WI38 (cell line): ENCODE measurements around the gene TWSG1.
"Not testable (repeated sequence)": the region's sequence is repeated elsewhere in the genome, so short reads cannot be mapped to it uniquely, and the experiment has no call there.

Experiments
- H3K4me3 ChIP-seq: 2 replicates; pipeline ENCODE4 v1.5.1; 2011; ENCODE audit warnings: low read depth, mild to moderate bottlenecking, control low read depth, low read length
- TF ChIP-seq, protein P1 (sequence below): IDR thresholded peaks from 2 replicates; pipeline ENCODE4 v1.5.1; 2012; ENCODE audit warnings: low read depth, mild to moderate bottlenecking, control low read depth, low read length

The TWSG1 gene

DNA sequence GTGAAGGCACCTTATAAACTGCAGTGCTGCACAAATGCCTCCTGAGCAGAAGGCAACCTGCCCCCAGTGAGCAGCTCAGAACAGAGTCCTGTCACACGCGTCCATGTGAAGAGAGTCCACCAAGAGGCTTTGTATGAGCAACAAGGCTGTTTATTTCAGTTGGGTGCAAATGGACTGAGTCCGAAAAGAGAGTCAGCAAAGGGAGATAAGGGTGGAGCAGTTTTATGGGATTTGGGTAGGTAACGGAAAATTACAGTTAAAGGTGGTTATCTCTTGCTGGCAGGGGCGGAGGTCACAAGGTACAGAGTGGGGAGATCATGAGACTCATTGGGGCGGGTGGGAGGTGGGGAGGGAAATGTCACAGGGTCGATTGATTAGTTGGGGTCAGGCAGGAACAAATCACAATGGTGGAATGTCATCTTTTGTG is 87.3 kb downstream of the TWSG1 start:
- TF ChIP-seq, protein P1, sequence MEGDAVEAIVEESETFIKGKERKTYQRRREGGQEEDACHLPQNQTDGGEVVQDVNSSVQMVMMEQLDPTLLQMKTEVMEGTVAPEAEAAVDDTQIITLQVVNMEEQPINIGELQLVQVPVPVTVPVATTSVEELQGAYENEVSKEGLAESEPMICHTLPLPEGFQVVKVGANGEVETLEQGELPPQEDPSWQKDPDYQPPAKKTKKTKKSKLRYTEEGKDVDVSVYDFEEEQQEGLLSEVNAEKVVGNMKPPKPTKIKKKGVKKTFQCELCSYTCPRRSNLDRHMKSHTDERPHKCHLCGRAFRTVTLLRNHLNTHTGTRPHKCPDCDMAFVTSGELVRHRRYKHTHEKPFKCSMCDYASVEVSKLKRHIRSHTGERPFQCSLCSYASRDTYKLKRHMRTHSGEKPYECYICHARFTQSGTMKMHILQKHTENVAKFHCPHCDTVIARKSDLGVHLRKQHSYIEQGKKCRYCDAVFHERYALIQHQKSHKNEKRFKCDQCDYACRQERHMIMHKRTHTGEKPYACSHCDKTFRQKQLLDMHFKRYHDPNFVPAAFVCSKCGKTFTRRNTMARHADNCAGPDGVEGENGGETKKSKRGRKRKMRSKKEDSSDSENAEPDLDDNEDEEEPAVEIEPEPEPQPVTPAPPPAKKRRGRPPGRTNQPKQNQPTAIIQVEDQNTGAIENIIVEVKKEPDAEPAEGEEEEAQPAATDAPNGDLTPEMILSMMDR: no peak
- no peak overlapping the region for H3K4me3 ChIP-seq

DNA sequence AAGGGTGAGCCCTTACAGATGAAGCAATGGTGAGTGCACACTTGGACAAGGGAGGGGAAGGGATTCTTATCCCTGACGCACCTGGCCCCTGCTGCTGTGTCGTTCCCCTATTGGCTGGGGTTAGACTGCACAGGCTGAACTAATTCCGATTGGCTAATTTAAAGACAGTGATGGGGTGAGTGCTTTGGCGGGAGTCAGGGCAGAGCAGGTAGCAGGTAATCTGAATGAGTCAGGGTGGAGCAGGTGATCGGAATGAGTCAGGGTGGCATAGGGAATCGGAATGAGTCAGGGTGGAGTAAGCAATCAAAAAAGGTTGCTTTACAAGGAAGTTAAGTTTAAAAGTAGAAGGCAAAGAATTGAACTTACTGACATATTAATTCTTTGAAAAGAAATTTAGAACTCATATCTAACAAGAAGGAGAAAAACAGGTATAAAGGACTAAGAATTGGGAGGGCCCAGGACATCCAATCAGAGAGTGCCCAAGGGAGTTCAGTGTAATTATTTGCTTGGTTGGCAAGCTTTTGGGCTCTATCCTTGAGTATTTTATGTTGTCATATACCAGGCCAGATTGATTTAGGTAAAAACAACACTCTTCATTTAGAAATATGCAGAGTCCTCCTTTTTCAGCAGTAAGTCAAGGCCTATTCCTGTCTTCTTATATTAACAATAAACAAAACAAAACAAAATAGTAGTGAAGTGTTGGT is 88.4 kb downstream of the TWSG1 start:
- H3K4me3 ChIP-seq: no peak overlapping the region
- TF ChIP-seq, protein P1: no peak

DNA sequence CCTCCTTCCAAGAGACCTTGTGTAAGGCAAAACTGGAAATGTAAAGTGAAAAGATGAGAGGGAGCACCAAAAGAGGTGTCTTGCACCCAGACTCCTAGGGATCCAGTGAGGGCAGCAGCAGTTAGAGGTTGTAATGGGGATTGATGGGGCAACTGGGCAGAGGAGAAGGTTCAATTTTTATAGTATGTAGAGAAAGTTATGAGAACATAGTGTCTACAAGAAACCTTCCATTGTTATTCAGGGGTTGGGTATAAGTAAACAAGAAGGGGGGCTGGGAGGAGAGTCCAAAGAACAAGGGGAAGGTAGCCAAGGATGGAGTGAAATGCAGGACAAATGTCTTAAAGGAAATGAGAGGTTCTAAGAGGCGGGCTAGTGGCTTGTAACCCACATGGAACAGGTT is 89.1 kb downstream of the TWSG1 start:
- not testable (repeated sequence) for H3K4me3 ChIP-seq

DNA sequence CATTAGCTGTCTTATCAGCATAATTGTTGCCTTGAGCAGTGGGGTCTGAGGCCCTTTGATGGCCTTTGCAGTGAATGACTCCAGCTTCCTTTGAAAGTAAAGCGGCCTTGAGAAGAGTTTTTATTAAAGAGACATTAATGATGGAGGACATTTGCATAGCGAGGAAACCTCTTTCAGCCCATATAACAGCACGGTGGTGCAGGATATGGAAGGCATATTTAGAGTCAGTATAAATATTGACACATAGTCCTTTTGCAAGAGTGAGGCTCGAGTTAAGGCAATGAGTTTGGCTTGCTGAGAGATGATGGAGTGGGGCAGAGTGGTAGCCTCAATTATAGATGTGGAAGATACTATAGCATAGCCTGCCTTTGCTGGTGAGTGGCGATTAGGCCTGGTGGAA is 89.7 kb downstream of the TWSG1 start:
- H3K4me3 ChIP-seq: not testable (repeated sequence)

DNA sequence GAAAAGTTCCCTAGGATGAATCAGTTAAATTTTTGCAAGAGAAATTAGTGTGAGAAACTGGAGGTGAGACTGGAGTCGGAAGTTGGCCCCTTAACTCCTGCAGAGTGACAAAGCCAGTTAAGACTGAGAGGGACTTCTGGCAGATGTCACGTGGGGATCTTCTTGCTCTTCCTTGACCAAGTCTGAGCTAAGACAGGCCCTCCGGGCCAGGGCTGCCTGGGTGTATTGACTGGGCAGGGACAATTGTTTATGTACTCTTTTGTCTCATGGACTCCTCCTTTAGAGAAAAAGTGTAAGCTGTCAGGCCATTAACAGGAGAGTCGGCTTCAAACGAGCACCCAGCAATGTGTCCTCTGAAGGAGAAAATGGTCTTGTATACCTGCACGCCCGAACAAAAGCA is 92.2 kb downstream of the TWSG1 start:
- H3K4me3 ChIP-seq: no peak overlapping the region
- TF ChIP-seq, protein P1: no peak

DNA sequence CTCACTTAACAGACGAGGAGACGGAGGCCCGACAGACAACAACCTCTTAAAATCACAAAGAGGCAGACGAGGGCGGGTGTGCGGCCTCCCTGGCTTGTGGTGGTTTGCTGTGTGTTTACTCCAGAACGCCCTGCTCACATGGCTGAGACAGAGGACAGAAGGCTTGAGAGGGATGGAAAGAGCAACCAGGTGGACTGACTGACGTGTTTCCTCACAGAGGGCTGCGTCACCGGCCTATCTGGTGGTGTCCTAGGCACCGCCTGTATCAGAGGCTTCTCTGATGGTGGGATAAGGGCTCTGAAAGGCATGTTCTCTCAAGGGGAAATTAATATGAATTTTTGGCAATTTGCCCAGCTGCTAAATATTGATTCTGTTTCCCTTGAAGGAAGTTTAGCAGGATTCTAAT is 93.7 kb downstream of the TWSG1 start:
- TF ChIP-seq, protein P1: no peak
- H3K4me3 ChIP-seq: no peak overlapping the region

DNA sequence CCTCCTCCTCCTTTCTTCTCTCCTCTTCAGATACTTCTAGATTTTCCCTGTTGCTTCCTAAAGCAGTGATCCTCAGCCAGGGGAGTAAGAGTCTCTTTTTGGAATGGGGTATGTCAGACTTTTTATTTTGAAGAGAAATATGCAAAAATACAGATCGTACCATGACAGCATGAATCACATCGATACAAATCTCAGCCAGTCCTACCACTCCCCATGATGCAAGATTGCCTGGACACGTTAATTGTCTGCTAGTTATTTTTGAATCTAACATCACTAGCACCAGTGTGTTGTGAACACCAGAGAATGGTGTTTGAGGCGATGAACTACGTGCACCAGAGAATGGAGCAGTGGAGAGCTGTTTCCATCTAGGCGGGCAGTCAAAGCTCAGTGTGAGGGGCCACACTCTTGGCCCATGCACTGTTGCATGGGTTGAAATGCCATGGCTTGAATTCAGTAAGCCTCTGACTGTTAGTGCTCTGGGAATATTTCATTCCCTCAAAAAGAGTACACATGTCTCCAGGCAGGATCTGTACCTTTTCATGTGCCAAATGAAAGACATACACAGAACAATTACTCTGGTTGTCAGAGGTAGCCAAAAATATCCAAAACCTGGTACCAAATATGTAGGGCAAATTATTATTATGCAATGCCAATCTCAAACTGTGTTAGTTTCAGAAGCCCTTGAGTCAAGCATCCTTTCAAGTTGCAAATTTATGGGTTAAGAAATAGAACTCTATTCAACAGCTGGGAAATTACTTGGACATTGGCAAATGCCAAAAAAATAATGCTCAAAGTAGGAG is 94.5 kb downstream of the TWSG1 start:
- no peak overlapping the region for H3K4me3 ChIP-seq
- TF ChIP-seq, protein P1: no peak

DNA sequence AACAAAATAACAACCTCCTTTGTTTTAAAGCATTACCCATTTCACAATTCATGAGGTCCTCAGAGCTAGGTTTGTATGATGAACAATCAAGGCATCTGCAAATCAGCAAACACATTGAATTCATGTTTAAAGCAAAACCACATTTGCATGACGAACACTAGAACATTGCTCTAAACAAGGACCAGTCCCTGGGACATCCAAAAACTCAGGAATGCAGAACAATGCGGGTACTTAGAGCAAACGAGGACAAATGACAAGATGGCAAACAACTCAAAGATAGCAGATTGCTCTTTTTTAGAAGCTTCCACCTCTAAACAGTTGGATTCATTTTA is 95.1 kb downstream of the TWSG1 start:
- TF ChIP-seq, protein P1: no peak
- no peak overlapping the region for H3K4me3 ChIP-seq

DNA sequence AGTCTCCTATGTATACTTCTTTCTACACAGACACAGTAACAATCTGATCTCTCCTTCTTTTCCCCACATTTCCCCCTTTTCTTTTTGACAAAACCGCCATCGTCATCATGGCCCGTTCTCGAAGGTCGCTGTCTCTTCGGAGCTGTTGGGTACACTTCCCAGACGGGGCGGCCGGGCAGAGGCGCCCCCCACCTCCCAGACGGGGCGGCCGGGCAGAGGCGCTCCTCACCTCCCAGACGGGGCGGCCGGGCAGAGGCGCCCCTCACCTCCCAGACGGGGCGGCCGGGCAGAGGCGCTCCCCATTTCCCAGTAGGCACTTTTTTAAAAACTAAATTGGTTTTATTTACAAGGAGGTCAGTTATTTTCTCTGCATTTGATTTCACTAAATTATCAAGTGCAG is 95.7 kb downstream of the TWSG1 start:
- not testable (repeated sequence) for H3K4me3 ChIP-seq
